Measurements from ENCODE around the gene PTPN1.

DNA sequence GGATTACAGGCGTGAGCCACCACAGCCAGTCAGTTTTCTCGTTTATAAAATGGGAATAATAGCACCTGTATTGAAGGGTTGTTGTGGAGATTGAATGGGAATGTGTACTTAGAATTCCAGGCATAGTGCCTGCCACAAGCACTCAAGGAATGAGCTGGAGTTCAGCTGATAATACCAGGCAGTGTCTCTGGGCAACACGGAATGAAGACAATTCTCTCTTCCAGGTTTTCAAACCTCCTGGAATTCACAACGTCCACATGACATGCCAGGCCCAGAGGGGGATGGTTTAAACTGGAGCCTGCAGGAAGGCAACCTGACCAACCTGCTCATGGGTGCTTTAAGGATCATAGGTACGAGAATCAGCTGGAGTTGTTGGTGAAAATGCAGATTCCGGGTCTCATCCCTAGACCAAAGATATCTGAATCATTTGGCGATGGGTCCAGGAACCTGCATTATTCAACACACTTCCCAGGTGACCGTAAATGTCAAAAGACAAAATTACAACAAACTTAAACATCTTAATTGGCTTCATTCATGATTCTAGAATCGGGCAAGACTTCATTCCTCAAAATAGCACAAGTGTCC lies 1.9 kb upstream of the PTPN1 start:
- TF ChIP-seq POLR2A (IDR thresholded peaks at IDR 0.05) = no peak
- no peak for TF ChIP-seq CTCF (IDR thresholded peaks at IDR 0.05)
